Right ventricle myocardium superior (tissue), 1 donor: ENCODE data around the gene COA8. TPM values are rescaled to one million over a fixed set of nuclear protein-coding genes. Genes with fewer than 3 reads are reported as not detected.

Source experiments
- ATAC-seq: fragments of 200-7000 bp; cut with Tn5 transposase; one replicate; pipeline ENCODE4 v1.9.1; 2020; ENCODE audit warnings: mild to moderate bottlenecking; ENCODE audit not compliant: poor library complexity
- DNase-seq: peaks from one replicate; pipeline ENCODE4 v3.0.0-alpha.2; 2020
- intact Hi-C: fragments of 100-400 bp; cut with DNase I; formaldehyde crosslinking; loops from one replicate; pipeline ENCODE4 v1.11.2; 2022
- total RNA-seq: library from RNA; stranded (reverse); fragmentation: NEBNext Ultra II Directional; extraction: Animal tissue kit (Norgen Biotek cat#: 25700); gene quantifications from one replicate; pipeline ENCODE4 v1.2.1, GENCODE V29; 2021
- donor health status: DM: no; HTN: yes; CAD: no; lungs with severe emphysema.

Gene COA8
- total RNA-seq, 1 donor from 2014 or later, result 60.6 TPM

- intact Hi-C loops, result loop anchor here (10.0 kb wide), 1 partner anchor 355 kb away; no protein-coding TSS in a partner anchor
- DNase-seq (no peak), ATAC-seq (no peak)
Observed at GRCh38 chr14:103559766-103560165, 3.0 kb upstream of the COA8 start.

- ATAC-seq (no peak), DNase-seq (no peak)
- intact Hi-C loops, result loop anchor here (10.0 kb wide), 1 partner anchor 354 kb away; no protein-coding TSS in a partner anchor
Observed at GRCh38 chr14:103560691-103561090, 2.1 kb upstream of the COA8 start.

- ATAC-seq (peak; percentile 33), DNase-seq (peak; percentile 39)
- intact Hi-C loops, result loop anchor here (10.0 kb wide), 1 partner anchor 353 kb away; no protein-coding TSS in a partner anchor
Observed at GRCh38 chr14:103561381-103562178, 1.2 kb upstream of the COA8 start.

- DNase-seq (peak; percentile 68), ATAC-seq (no peak)
- intact Hi-C loops, result loop anchor here (10.0 kb wide), 1 partner anchor 353 kb away; no protein-coding TSS in a partner anchor
Observed at GRCh38 chr14:103562179-103562428, 656 bp upstream of the COA8 start.

GRCh38 chr14:103563226-103563620 is 463 bp downstream of the COA8 start:
- no peak for DNase-seq
- no peak for ATAC-seq
- intact Hi-C loops, result loop anchor here (10.0 kb wide), 1 partner anchor 352 kb away; no protein-coding TSS in a partner anchor

GRCh38 chr14:103563844-103564505 is 1.2 kb downstream of the COA8 start:
- intact Hi-C loops, result loop anchor here (10.0 kb wide), 1 partner anchor 351 kb away; no protein-coding TSS in a partner anchor
- DNase-seq (peak; percentile 11), ATAC-seq (no peak)

- DNase-seq (peak; percentile 11), ATAC-seq (no peak)
- intact Hi-C loops, result loop anchor here (10.0 kb wide), 1 partner anchor 346 kb away; no protein-coding TSS in a partner anchor
Observed at GRCh38 chr14:103568952-103569351, 6.2 kb downstream of the COA8 start.

GRCh38 chr14:103569408-103569807 is 6.6 kb downstream of the COA8 start:
- peak; percentile 11 for DNase-seq
- intact Hi-C loops, result loop anchor here (10.0 kb wide), 1 partner anchor 345 kb away; no protein-coding TSS in a partner anchor
- ATAC-seq, result no peak

- intact Hi-C loops, result loop anchor here (10.0 kb wide), 1 partner anchor 121 kb away; no protein-coding TSS in a partner anchor
- DNase-seq (peak; percentile 37), ATAC-seq (no peak)
Observed at GRCh38 chr14:103574104-103574503, 11.3 kb downstream of the COA8 start.

- DNase-seq (peak; percentile 27), ATAC-seq (no peak)
- intact Hi-C loops, result loop anchor here (10.0 kb wide), 1 partner anchor 120 kb away; no protein-coding TSS in a partner anchor
Observed at GRCh38 chr14:103574707-103575285, 12.0 kb downstream of the COA8 start.

GRCh38 chr14:103576371-103577024 is 13.7 kb downstream of the COA8 start:
- intact Hi-C loops, result loop anchor here (10.0 kb wide), 1 partner anchor 118 kb away; no protein-coding TSS in a partner anchor
- ATAC-seq, result peak; percentile 95
- peak; percentile 94 for DNase-seq

GRCh38 chr14:103578401-103579075 is 15.8 kb downstream of the COA8 start:
- ATAC-seq, result no peak
- intact Hi-C loops, result loop anchor here (10.0 kb wide), 1 partner anchor 116 kb away; no protein-coding TSS in a partner anchor
- peak; percentile 10 for DNase-seq

GRCh38 chr14:103581206-103581605 is 18.4 kb downstream of the COA8 start:
- intact Hi-C loops, result no loop called here
- no peak for ATAC-seq
- peak; percentile 20 for DNase-seq

GRCh38 chr14:103581954-103582703 is 19.4 kb downstream of the COA8 start:
- intact Hi-C loops, result no loop called here
- no peak for DNase-seq
- ATAC-seq, result peak; percentile 15

- intact Hi-C loops, result no loop called here
- DNase-seq (peak; percentile 10), ATAC-seq (no peak)
Observed at GRCh38 chr14:103584326-103584915, 21.7 kb downstream of the COA8 start.

- no peak for DNase-seq
Observed at GRCh38 chr14:103593577-103593976, 30.8 kb downstream of the COA8 start.

GRCh38 chr14:103594265-103594664 is 31.5 kb downstream of the COA8 start:
- peak; percentile 61 for DNase-seq
- intact Hi-C loops, result no loop called here
- peak; percentile 54 for ATAC-seq

More at GRCh38 chr14:103593577-103593976, 30.8 kb downstream of the COA8 start:
- intact Hi-C loops, result no loop called here
- no peak for ATAC-seq
